ENCODE measurements around the gene ZNF213.

Gene ZNF213

GRCh38 chr16:3134338-3135125 lies at the start of gene ZNF213:
TSS of gene ZNF213 (plus strand) at chr16:3135029. CDS start at chr16:3137281, 2,252 bp downstream.
- peak; percentile 97 to 98 for DNase-seq

GRCh38 chr16:3085868-3086595 lies 48.8 kb upstream of the ZNF213 start:
- no peak for DNase-seq

- DNase-seq: peak in 1 of 2 experiments; percentile 14
Measured at GRCh38 chr16:3086596-3087242, 48.1 kb upstream of the ZNF213 start.

- peak; percentile 20 to 28 for DNase-seq
Measured at GRCh38 chr16:3087243-3088235, 47.3 kb upstream of the ZNF213 start.

- no peak for DNase-seq
Measured at GRCh38 chr16:3088450-3088849, 46.4 kb upstream of the ZNF213 start.

- DNase-seq: no peak
Measured at GRCh38 chr16:3088925-3089716, 45.7 kb upstream of the ZNF213 start.

- no peak for DNase-seq
Measured at GRCh38 chr16:3089717-3090592, 44.9 kb upstream of the ZNF213 start.

- DNase-seq: no peak
Measured at GRCh38 chr16:3091551-3091950, 43.3 kb upstream of the ZNF213 start.

- no peak for DNase-seq
Measured at GRCh38 chr16:3092501-3092941, 42.3 kb upstream of the ZNF213 start.

- peak; percentile 63 to 76 for DNase-seq
Measured at GRCh38 chr16:3094289-3095027, 40.4 kb upstream of the ZNF213 start.

- peak; percentile 77 to 81 for DNase-seq
Measured at GRCh38 chr16:3095869-3096268, 39.0 kb upstream of the ZNF213 start.

- no peak for DNase-seq
Measured at GRCh38 chr16:3096362-3096761, 38.5 kb upstream of the ZNF213 start.

GRCh38 chr16:3097266-3097665 lies 37.6 kb upstream of the ZNF213 start:
- DNase-seq: no peak

- no peak for DNase-seq
Measured at GRCh38 chr16:3098459-3099394, 36.1 kb upstream of the ZNF213 start, which contains the start of gene ZSCAN10. TSS of gene ZSCAN10 (minus strand) at chr16:3099294. CDS start at chr16:3092937, 6,357 bp downstream.

- no peak for DNase-seq
Measured at GRCh38 chr16:3099395-3099731, 35.5 kb upstream of the ZNF213 start.

GRCh38 chr16:3099732-3100499 lies 34.9 kb upstream of the ZNF213 start:
- peak; percentile 86 to 90 for DNase-seq

- peak; percentile 42 to 53 for DNase-seq
Measured at GRCh38 chr16:3101018-3101840, 33.6 kb upstream of the ZNF213 start.
